ENCODE measurements around the gene KCNMA1.

Gene KCNMA1

GRCh38 chr10:77313066-77313750 is 324.4 kb downstream of the KCNMA1 start:
- no peak for DNase-seq

- DNase-seq, result no peak
Observed at GRCh38 chr10:77311186-77311585, 326.4 kb downstream of the KCNMA1 start.

DNA sequence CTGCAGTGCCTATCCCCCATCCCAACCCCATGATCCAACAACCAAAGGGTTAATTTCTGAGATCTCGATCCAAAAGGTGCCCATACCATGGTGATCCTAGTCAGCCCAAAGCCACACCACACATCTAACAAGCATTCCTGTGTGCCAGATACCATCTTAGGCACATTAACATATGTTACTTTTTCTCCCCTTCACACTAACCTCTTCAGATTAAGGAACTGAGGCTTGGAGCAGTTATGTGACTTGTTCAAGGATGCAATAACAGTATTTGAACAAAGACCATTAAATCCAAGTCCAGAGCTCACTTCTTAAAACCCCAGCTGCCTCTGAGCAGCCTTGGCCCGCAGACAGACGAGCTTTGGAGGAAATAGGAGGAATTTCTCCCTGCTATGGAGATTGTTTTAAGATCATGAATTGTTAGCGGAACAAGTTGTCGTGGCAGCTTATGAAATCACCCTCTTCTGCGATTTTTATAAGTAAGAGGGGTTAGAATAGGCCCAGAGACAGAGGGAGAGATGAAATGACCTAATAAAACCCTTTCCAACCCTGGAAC is 327.2 kb downstream of the KCNMA1 start:
- no peak for DNase-seq

DNA sequence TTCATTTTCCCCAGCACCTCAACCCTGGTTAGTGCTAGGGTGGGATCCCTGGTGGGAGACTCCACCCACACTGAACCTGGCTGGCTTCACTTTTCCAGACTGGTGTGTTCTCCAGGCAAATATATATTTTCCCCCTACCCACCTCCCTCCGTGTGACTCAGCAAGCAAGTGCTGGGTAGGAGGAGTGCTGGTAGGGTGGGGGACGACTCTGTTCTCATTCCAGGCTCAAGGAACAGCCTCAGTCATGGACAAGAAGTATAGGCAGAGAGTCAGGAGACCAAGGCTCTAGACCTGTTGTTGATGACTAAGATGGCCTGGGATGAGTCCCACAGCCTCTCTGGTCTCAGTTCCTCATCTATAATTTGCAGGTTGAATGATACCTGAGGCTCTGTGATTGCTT is 328.1 kb downstream of the KCNMA1 start:
- DNase-seq, result no peak

- no peak for DNase-seq
Observed at GRCh38 chr10:77309092-77309491, 328.5 kb downstream of the KCNMA1 start.

- DNase-seq, result no peak
Observed at GRCh38 chr10:77308084-77308732, 329.4 kb downstream of the KCNMA1 start.

DNA sequence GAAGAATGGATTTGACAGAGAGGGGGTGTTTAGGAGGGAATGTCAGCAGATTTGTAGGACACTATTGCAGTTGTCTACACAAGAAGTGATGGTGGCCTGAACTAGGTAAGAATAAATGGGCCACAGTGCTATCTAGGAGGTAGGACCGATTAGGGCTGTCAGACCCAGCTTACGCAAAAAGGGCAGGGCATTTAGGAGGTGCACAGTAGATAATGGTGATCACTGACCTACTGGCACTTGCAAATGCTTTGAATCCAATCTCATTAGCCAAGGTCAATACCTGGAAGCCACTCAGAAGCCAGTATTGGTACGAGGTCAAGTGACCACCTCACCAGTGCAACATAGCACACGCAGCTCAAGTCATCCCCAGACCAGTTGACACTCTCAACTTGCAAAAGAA is 330.9 kb downstream of the KCNMA1 start:
- DNase-seq, result no peak

DNA sequence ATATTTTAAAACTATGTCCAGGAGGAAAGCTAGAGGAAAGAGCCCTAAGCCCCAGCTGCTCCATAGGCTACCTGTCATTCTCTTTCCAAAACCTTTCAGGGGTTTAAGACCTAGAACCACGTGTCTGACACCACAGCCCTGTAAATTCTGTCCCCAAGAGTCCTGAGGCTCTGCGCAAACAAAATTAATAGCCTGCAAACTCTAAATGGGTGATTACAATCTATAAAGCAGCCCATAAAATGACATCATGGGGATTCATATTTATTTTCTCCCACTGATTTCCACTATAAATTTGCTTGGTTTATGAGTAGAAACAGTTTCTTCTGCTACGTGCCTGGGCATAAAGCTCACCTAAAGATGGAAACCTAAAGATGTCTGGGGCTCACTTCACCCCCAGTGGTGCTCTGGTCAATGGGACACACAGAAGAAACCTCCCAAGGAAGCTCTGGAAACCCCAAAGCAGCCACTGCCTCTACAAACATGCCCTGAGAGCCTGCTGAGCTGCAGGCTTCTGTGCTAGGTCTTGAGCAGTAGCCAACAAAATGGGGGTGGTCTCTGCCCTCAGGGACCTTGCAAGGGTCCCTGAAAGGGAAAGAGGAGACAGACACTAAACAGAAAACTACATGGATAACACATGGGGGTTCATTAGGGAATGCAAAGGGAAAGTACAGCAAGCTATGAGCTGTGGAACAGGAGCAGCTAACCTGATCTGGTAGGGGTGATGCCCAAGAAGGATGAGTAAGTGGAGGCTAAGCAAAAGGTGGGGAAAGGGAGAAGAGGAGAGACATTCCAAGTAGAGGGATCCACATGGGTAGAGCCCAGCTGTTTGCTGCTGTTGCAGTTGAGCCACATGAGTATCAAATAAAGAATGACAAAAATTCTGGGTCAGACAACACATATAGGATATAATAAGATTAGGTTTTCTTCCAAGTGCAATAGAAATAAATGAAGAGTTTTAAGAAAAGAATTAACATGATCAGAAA is 331.7 kb downstream of the KCNMA1 start:
- no peak for DNase-seq

DNA sequence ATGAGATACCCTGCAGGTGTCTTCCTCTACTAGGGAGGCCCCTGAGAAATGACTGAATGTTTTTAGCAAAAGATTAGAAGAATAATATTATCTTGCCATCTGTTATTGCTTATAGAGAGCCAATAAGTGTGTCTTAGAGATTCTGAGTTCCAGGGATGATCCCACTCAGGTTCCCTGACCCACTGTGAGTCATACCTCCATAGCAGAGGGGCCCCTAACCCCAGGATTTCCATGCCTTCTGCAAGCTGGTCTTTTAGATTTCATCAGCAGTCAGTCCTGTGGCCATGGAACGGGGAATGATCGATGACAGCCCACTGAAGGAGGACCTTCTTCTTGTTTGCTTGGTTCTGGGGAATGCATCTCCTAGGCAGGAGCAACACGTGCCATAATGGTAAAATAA is 333.4 kb downstream of the KCNMA1 start:
- DNase-seq, result no peak

GRCh38 chr10:77301305-77301730 is 336.3 kb downstream of the KCNMA1 start:
- no peak for DNase-seq

- DNase-seq, result no peak
Observed at GRCh38 chr10:77300682-77301302, 336.8 kb downstream of the KCNMA1 start.

DNA sequence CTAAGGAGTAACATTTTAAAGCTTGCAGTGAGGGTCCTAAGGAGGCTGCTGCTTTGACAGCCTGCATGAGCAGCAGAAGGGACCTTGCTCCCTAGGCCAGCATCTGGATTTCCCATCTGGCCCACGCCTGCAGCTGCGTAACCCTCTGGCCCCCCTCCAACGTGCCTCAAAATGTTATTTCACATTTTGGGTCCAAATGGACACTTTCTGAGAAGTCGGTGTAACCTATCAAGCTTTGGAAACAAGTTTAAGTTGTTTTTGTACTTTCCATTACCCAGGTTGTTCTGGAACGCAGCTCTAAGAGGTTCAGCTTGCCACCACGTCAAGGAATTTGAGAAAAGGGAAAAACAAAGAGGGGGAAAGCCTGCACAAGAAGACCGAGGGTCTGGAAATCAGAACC is 338.3 kb downstream of the KCNMA1 start:
- DNase-seq, result no peak

DNA sequence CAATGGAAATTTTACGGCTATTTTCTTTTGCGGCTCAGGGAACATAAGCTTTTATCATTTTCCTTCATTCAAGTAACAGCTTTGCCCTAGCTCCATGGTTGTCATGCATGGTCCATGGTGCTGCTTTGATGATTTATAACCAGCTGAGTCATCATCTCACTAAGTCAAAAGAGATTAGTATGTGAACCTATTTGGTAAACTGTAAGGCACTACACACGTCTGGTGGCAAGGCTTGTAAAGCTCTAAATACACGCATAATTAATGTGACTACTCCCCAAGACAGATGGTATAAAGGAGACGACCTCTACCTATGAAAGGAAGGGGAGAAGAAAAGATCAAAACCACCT is 340.2 kb downstream of the KCNMA1 start:
- DNase-seq, result no peak

DNA sequence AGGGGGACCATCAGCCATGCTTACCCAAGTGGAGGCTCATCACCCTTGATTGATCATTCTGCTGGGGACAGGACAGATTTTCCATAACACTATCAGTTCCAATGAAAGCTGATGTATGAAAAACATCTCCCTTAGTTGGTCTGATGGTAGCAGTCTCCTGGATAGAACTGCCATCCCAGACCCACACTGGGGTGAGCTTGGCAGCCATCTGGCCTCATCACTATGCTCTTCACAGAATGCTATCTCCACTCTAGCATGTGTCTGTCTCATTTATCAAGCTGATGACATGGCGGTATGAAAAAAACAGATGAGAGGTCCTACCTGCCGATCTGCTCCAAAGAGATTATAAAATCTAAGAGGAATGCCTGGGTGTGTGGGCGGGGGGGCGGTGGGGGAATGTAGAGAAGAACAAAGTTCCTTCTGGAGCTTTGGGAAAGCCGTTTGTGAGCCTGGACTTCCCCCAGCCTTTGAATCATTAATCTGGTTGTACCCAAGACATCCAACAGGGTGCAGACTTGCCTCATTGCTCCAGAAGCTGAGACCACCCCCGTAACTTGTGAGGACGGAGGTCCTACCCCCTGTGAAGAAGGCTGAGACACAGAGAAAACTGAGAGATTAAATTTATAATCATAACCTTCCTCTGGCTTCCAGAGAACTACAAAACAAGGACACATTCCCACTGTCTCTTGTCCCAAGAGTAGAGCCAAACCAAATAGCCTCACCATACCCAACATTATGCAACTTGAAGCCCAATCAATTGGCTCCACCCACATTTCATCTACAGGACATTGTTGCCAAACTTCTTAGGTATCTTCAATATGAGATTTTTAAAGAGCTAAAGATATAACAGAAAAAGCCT is 340.8 kb downstream of the KCNMA1 start:
- no peak for DNase-seq

DNA sequence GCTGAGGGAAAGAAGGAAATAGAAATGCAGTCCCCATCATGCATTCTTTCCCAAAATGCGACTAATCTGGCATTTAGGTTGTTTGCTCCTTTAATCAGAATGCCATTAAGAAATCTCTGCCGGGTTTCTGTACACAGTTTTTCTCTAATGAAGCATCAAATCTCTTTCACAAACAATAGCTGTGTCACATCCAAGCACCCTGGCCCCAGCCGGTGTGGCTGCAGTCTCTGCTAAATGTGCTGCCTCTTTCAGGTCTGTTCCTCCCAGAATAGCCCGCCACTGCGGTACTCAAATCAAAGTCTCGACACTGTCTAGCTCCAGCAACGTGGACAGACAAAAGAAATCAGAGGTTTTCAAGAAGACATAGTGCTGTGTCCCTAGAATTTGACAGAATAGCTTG is 343.8 kb downstream of the KCNMA1 start:
- DNase-seq, result no peak

GRCh38 chr10:77293347-77293746 is 344.3 kb downstream of the KCNMA1 start:
- no peak for DNase-seq

DNA sequence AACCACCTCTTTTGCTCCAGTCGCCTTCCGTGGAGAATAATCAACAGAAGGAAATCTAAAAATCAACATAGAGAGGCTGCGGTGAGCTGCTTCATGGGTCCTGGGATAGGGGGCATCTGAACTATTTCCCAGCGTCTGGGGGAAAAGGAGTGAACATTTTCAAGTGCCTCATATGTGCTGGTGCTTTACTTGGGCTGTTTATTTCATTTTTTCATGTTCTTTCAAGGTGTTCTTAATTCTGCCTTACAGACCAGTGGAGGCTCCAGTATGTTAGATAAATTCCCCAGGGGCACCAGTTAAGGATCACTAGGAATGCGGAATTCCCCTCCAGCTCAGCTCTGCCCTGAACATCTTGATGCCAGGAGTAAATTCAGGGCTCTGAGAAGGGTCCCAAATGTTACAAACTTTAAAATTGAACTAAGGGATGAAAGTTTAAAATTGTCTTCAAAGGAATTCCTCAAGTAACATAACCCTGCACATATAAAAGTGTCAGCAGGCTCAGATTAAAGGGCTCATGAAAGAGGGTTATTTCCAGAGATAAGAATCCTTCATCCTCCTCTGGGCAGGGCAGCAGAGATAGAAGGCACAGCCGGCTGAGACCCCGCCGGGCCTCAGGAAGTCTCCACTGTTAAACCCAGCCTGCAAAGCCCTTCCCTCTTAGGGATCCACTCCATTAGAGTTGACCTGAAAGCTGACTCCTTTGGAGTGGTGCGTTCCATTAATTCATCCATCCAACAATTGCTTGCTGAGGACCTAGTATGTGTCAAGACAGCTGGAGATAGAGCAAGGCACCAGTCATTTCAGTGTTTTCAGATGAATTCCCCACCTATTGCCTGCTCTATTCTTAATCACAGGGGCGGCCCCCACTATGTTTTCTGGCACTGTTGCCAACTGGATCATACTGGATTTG is 345.8 kb downstream of the KCNMA1 start:
- DNase-seq, result no peak

- no peak for DNase-seq
Observed at GRCh38 chr10:77290528-77291155, 347.0 kb downstream of the KCNMA1 start.

- DNase-seq, result no peak
Observed at GRCh38 chr10:77289790-77290189, 347.8 kb downstream of the KCNMA1 start.

- no peak for DNase-seq
Observed at GRCh38 chr10:77289027-77289501, 348.5 kb downstream of the KCNMA1 start.
